CD4-positive, alpha-beta T cell treated with Interferon gamma for 1 hour (primary cell): ENCODE measurements around the gene ATXN7L3.
"Not testable (repeated sequence)": the region's sequence is repeated elsewhere in the genome, so short reads cannot be mapped to it uniquely, and the experiment has no call there.

Experiments used
- DNase-seq: peaks from one replicate; pipeline ENCODE4 v3.0.0-alpha.2; 2020

Gene ATXN7L3

DNA sequence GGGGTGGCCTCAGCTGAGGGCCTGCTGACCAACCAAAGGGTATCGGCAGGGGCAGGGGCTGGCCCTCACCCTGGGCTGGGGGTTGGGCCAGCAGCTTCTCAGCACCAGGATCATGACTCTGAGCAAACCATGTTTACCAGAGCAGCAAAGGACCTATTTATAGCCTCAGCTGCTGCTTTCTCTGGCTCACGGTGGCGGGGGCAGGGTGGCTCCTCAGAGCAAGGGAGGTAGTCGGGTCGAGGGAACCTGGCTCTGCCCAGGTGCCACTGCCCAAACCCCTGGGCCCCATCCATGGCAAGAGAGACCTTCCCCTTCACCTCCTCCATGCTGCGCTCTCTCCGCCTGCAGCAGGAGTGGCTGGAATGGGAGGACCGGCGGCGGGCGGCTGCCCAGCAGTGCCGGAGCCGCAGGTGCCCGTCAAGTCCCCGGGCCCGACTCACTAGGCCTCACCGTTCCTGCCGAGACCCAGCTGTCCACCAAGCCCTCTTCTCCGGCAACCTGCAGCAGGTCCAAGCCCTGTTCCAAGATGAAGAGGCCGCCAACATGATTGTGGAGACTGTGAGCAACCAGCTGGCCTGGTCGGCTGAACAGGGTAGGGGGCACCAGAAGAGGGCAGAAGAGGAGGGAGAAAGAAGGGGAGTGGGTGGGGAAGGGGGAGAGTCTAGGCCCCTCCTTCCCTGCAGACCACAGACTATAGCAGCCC is 29.0 kb downstream of the ATXN7L3 start, which contains the start of gene ASB16:
Gene ASB16 (plus strand): TSS at position 206 of the 703 bp plus-strand sequence. CDS start 86 bp downstream, at position 292.
- no peak for DNase-seq

DNA sequence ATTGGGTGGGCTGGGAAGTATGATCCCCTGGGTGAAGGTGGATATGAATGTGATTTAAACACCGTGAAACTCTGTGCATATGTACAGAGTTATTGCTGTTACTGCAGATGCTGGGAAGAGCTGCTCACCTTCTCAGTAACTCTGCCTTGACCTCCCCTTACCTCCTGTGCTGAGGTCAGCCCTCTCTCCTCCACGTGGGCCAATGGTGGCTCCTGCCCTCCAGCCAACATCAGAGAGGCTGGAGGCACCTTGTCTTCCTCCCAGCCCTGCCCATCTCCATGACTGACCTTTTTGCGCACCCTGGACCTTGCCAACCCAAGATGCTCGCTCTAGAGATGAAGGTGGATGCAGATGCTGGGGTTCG is 29.6 kb downstream of the ATXN7L3 start:
- no peak for DNase-seq

DNA sequence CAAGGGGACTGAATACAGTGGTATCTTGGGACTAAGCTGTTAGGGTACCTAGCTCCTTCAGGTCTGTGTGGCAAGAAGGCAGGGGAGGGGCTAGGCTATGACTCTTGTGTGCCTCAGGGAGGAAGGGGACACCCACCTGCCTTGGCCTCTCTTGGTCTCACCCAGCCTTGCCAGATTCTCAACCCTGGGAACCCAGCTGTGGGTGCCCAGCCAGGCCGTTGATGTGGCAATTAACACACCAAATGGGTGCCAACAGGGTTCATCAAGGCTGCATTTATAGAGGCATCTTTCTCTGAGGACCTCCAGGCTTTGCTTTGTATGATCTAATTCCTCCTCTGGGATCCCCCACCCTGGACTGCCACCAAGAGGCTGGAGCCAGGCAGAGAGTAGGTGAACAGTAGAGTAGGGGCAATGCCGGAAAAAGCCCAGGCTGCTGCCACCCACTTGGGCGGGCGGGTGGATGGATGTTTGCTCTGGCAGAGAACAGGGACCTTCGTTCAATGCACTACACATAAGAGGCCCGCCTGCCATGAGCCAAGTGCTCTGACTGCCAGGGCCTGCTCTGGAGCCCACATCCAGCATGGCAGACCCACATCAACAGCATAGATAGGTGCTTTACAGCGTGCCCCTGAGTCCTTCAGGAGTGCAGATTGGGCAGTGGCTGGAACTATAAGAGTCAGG is 32.4 kb downstream of the ATXN7L3 start:
- no peak for DNase-seq

DNA sequence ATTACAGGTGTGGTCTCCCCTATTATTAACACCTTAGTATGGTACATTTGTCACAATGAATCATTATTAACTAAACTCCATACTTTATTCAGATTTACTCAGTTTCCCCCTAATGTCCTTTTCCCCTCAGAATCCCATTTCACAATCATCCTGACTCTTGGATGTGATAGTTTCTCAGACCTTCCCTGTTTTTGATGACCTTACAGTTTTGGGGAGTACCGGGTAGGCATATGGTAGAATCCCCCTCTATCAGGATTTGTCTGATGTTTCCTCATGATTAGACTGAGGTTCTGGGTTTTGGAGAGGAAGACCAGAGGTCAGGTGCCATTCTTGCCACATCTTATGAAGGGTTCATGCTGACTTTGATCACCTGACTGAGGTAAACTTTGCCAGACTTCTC is 35.2 kb downstream of the ATXN7L3 start:
- no peak for DNase-seq

DNA sequence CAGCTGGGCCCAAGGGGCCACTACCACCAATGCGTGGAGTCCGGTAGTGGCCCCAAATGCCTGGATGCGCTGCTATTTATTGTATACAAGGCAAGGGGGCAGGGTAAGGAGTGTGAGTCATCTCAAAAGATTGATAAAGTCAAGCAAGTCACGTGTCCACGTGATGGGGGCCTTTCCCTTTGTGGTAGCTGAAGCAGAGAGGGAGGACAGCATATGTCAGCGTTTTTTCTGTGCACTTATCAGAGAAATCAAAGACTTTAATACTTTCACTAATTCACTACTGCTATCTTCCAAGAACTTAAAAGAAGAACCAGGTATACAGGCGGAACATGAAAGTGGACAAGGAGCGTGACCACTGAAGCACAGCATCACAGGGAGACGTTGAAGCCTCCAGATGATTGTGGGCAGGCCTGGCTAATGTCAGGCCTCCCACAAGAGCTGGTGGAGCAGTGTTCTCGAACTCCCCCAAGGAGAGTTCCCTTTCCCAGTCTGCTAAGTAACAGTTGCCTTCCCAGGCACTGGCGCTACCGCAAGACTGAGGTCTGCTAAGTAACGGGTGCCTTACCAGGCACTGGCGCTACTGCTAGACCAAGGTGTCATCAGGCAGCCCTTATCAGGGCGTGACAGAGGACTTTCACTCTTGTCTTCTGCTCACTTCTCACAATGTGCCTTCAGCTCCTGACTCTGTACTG is 40.0 kb downstream of the ATXN7L3 start:
- no peak for DNase-seq

DNA sequence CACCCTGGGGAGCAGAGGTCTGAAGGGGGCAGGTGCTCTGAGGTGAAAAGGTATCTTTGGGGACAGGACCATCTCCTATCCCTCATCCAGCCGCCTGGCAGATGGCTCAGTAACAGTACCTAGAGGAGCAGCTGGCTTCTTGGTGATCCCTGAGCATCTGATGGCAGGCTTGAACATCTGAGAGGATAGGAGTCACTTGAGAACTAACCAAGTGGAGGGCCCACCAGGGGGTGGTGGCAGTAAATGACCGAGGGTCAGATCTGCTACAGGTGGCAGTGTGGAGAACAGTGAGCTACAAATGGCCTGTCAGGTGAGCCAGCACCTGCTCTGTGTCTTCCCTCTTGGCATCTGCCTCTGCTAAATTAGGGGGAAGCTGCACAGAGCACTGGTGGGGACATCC is 44.2 kb downstream of the ATXN7L3 start:
- DNase-seq, result no peak

DNA sequence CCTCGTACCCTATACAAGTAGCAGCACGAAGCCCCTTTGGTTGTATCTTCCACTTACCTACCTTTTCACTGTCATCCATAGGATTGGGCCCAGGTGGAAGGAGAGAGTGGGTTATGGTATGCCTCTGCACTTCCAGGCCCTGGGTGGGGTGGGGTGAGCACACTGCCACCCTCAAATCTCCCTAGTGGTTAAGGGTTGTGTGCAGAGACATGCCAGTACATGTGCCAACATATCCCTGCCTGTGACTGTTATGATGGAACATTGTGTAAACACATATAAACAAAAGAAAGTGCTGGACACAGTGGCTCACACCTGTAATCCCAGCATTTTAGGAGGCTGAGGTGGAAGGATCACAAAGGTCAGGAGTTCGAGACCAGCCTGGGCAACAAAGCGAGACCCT is 46.8 kb downstream of the ATXN7L3 start:
- DNase-seq, result no peak

DNA sequence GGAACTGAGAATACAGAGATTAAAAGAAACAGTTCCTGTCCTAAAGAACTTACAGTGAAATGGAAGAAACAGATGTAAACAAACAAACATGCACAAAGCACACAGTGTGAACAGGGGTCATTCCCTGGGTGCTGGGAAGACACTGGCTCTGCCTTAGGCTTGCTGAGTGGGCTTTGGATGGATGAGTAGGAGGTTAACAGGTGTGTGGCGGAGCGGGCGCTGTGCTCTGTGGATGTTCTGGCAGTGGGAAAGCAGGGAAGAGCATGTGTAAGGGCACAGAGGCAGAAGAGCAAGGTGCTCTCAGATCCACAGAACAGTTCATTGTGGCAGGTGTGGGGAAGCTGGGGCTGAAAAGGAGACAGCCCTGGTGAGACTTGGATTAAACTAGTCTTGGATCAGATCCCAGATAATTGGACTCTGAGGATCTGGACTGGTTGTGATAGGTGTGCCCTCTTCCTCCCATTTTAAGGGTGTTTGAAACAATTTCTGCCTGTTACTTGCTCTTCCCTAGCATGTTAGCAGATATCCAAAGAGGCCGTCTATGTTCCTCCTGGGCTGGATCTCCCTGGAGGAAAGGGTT is 49.8 kb downstream of the ATXN7L3 start:
- no peak for DNase-seq

DNA sequence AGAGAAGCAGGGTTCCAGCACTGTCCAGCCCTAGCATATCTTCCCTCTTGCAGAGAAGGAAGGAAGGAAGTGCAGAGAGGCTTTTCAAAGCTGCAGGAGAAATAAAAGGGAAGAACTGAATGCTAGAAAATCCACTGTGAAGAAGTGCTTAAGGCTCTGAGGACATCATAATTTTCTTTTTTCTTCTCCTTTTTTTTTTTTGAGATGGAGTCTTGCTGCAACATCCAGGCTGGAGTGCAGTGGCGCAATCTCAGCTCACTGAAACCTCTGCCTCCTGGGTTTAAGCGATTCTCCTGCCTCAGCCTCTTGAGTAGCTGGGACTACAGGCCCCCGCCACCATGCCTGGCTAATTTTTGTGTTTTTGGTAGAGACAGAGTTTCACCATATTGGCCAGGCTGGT is 50.6 kb downstream of the ATXN7L3 start:
- DNase-seq, result not testable (repeated sequence)

DNA sequence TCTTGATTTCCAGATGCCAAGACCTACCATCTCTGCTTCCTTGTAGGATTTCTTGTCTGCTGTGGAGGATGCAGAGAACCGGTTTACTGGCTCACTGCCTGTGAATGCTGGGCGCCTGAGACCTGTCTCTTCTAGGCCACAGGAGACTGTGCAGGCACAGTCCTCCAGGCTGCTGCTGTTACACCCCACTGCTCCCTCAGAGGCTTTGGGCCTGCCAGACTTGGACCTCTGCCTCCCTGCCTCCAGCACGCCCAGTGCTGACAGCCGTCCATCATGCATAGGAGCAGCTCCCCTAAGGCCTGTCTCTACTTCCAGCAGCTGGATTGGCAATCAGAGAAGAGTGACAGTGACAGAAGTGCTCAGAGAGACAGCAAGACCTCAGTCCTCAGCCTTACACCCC is 51.9 kb downstream of the ATXN7L3 start:
- no peak for DNase-seq

DNA sequence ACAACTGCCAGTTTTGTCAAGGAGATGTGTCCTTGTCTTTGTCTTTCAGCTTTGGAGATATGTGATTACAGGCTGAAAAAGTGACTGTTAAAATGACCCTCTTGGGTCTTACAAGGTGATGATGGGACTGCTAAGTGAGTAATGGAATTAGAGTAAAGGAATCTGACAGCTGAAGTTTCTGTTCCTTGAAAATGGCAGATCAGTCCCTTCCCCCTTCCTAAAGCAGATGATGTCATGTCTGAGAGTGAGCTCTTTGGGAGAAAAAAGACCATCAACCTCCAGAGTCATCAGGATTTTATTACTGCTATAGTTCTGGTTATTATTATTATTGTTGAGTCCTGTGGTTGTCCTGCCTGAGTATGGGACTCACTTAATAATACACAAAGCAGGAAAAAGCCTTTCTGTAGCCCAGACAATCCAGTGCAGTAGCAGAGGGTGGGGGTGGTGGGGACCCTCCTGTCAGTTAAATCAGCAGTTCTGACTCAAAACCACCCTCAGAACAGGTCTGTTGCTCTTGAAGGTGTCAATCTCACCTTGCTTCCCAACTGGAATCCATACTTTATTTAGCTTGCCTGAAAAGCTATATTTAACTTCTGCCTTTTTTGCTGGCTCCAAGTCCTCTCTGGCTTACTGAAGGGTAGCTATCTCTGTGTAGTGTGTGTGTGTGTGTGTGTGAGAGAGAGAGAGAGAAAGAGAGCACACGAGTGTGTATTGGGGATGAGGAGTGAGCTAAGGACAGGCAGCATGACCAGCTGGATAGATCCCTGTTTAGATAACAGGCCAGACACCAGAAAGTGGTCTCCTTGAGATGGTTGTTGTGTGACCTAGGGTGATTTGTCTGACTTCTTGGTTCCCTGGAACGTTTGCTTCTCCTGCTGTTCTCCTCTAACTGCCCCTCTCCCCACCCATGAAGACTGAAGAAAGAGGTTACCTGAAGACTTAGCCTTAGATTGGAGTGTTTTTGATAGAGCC is 53.0 kb downstream of the ATXN7L3 start:
- no peak for DNase-seq

DNA sequence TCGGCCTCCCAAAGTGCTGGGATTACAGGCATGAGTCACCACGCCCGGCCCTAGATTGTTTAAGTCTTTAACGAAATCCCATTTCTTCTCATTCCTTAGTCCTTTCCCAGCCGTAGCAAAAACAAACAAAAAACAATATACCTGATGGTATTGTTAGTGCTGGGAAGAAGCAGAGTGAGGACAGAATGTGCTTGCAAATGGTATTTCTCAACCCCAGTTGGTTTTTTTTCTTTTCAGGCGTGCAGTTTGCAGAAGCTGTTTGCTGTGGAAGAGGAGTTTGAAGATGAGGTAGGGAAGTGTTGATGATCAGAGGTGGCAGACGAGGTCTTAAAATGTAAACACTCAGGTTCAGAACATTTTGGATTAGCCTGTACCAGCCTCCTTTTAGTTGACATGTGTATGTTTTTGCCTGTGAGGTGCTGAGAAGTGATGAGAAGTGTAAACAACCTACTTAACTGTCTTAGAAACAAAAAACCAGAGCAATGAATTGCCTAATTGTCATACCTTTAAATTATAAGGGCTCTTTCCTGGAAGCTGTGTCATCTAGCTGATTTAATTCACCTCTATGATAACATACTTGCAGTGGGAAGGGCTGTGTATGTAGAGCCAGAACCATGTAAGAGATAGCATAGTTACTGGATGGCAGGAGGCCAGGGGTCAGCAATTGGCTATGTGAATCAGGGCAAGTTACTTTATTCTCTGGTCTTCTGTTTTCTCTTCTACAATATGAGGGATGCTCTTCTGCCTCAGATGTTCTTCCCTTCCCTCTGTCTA is 54.5 kb downstream of the ATXN7L3 start:
- DNase-seq, result no peak

DNA sequence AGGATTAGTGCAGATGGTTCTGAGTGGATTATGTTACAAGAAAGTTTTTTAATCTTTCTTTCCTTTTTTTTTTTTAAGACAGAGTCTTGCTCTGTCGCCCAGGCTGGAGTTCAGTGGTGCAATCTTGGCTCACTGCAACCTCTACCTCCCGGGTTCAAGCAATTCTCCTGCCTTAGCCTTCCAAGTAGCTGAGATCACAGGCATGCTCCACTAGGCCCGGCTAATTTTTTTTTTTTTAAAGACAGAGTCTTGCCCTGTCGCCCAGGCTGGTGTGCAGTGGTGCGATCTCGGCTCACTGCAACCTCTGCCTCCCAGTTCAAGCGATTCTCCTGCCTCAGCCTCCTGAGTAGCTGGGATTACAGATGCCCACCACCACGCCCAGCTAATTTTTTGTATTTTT is 55.8 kb downstream of the ATXN7L3 start:
- DNase-seq, result not testable (repeated sequence)
